Neural cell (in vitro differentiated cells): Measurements from ENCODE around the gene NUB1. TPM values are rescaled to one million over a fixed set of nuclear protein-coding genes. Genes with fewer than 3 reads are reported as not detected.

ENCODE experiments used
- H2AFZ ChIP-seq: fragments of 200-600, 300-800 bp; sonication (generic), shearing (Covaris generic); 2 replicates; pipeline ENCODE4 v1.6.0; 2014; ENCODE audit warnings: low read depth, mild to moderate bottlenecking, antibody characterized with exemption, low read length, moderate library complexity
- H3F3A ChIP-seq: fragments of 200-600 bp; shearing (Covaris generic); 2 replicates; pipeline ENCODE4 v1.6.1; 2016; ENCODE audit warnings: mild to moderate bottlenecking, moderate library complexity, mixed read lengths, antibody characterized with exemption, low read length; ENCODE audit not compliant: insufficient read depth, poor library complexity, severe bottlenecking
- H3K27ac ChIP-seq: fragments of 200-600, 300-800 bp; sonication (generic), shearing (Covaris generic); 2 replicates; pipeline ENCODE4 v1.5.1; 2014; ENCODE audit warnings: mild to moderate bottlenecking, low read length, moderate library complexity
- H3K27me3 ChIP-seq: fragments of 300-800, 200-600 bp; sonication (generic), shearing (Covaris generic); 2 replicates; pipeline ENCODE4 v1.6.0; 2014; ENCODE audit warnings: mild to moderate bottlenecking, low read depth, low read length, moderate library complexity; ENCODE audit not compliant: insufficient read depth
- H3K36me3 ChIP-seq: fragments of 300-800, 200-600 bp; sonication (generic), shearing (Covaris generic); 2 replicates; pipeline ENCODE4 v1.5.1; 2014; ENCODE audit warnings: mild to moderate bottlenecking, antibody characterized with exemption, low read length, moderate library complexity; ENCODE audit not compliant: insufficient read depth
- H3K4me2 ChIP-seq: fragments of 300-800, 200-600 bp; sonication (generic), shearing (Covaris generic); 2 replicates; pipeline ENCODE4 v1.6.0; 2014; ENCODE audit warnings: mild to moderate bottlenecking, low read length
- H3K4me3 ChIP-seq: fragments of 300-800, 200-600 bp; sonication (generic), shearing (Covaris generic); 2 replicates; pipeline ENCODE4 v1.5.1; 2014; ENCODE audit warnings: mild to moderate bottlenecking, low read length, moderate library complexity
- H3K79me2 ChIP-seq: fragments of 200-600 bp; shearing (Covaris generic); replicated peaks from 2 replicates; pipeline ENCODE4 v1.6.0; 2014; ENCODE audit warnings: mild to moderate bottlenecking, low read length, moderate library complexity; ENCODE audit not compliant: insufficient read depth
- H3K9ac ChIP-seq: fragments of 300-800, 200-600 bp; sonication (generic), shearing (Covaris generic); 2 replicates; pipeline ENCODE4 v1.6.1; 2016; ENCODE audit warnings: mild to moderate bottlenecking, low read length, mixed read lengths
- H3K9me2 ChIP-seq: fragments of 200-600 bp; shearing (Covaris generic); 2 replicates; pipeline ENCODE4 v1.6.1; 2016; ENCODE audit warnings: mild to moderate bottlenecking, low read length, mixed read lengths; ENCODE audit not compliant: insufficient read depth
- H3K9me3 ChIP-seq: fragments of 200-600, 300-800 bp; sonication (generic), shearing (Covaris generic); 2 replicates; pipeline ENCODE4 v1.6.1; 2016; ENCODE audit warnings: mild to moderate bottlenecking, mixed run types, low read length, moderate library complexity, mixed read lengths
- H4K20me1 ChIP-seq: fragments of 200-600 bp; shearing (Covaris generic); 2 replicates; pipeline ENCODE4 v1.6.1; 2016; ENCODE audit warnings: mild to moderate bottlenecking, mixed run types; ENCODE audit not compliant: insufficient read depth
- EP300 ChIP-seq: fragments of 450-650 bp; conservative IDR thresholded peaks from 2 replicates; pipeline ENCODE4 v1.6.1; 2014; ENCODE audit warnings: antibody characterized with exemption, mild to moderate bottlenecking, moderate library complexity; ENCODE audit not compliant: poor library complexity, severe bottlenecking
- EZH2 ChIP-seq: fragments of 200-600, 300-800 bp; shearing (Covaris generic), sonication (generic); IDR thresholded peaks from 2 replicates; pipeline ENCODE4 v1.6.1; 2014; ENCODE audit warnings: antibody characterized with exemption, low read length, borderline replicate concordance, mild to moderate bottlenecking; ENCODE audit not compliant: insufficient read depth, poor library complexity, severe bottlenecking
- MXI1 ChIP-seq: fragments of 450-650 bp; conservative IDR thresholded peaks from 2 replicates; pipeline ENCODE4 v1.6.1; 2014; ENCODE audit warnings: antibody characterized with exemption, mild to moderate bottlenecking; ENCODE audit not compliant: poor library complexity, severe bottlenecking
- POLR2AphosphoS5 ChIP-seq: IDR thresholded peaks from 2 replicates; pipeline ENCODE4 v1.6.1; 2012
- RAD21 ChIP-seq: fragments of 450-650 bp; conservative IDR thresholded peaks from 2 replicates; pipeline ENCODE4 v1.6.1; 2014; ENCODE audit warnings: antibody characterized with exemption, mild to moderate bottlenecking, moderate library complexity
- SMC3 ChIP-seq: fragments of 450-650 bp; conservative IDR thresholded peaks from 2 replicates; pipeline ENCODE4 v1.6.1; 2014; ENCODE audit warnings: antibody characterized with exemption, mild to moderate bottlenecking, moderate library complexity; ENCODE audit not compliant: poor library complexity
- TAF1 ChIP-seq: IDR thresholded peaks from 2 replicates; pipeline ENCODE4 v1.6.1; 2012; ENCODE audit warnings: low read depth
- polyA plus RNA-seq: library from polyadenylated mRNA; depleted of rRNA; stranded (reverse); fragments of >200 nt; gene quantifications from 2 replicates; pipeline ENCODE4 v1.2.3, GENCODE V29; 2014
- TF ChIP-seq, protein P1 (sequence below): IDR thresholded peaks from 2 replicates; pipeline ENCODE4 v1.6.1; 2012; ENCODE audit warnings: borderline replicate concordance
- TF ChIP-seq, protein P2 (sequence below): fragments of 450-650 bp; IDR thresholded peaks from 2 replicates; pipeline ENCODE4 v1.5.1; 2014; ENCODE audit warnings: antibody characterized with exemption, mild to moderate bottlenecking, moderate library complexity; ENCODE audit not compliant: poor library complexity, severe bottlenecking

Gene NUB1
- polyA plus RNA-seq, 1 donor from 2014 or later = 48.4 TPM

DNA sequence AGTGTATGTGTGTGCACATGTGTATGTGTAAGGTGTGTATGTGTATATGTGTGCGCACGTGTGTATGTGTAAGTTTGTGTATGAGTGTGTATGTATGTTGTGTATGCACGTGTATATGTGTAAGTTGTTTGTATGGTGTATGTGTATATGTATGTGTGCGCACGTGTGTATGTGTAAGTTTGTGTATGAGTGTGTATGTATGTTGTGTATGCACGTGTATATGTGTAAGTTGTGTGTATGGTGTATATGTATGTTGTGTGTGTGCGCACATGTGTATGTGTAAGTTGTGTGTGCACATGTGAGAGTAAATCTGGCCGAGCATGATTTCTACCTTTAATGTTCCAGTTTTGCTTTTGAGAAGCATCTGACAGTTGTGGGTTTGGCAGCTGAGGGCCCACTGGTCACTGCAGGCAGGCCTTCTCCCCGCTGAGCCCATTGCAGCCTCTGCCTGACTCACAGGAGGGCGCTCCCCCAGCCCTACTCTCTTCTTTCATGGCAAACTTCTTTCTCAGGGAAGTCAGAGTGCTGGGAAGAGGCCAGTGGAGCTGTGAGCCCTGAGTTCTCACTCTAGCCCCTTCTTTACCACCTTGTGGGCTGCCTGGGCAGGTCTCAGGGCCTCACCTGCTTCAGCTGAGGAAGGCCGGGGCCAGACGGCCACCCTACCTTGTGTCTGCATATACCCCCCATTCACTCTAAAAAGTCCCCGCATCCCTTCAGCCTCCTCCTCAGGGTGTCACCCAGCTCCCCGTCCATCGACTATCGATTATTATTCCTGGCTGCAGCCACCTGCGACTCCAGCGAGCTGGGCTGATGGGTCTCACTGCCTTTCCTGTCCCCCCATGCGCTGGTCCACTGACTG, 57.1 kb downstream of the NUB1 start:
- H3F3A ChIP-seq = no peaks in the 10 kb centered on the region
- H4K20me1 ChIP-seq = no peaks in the 10 kb centered on the region
- H3K4me3 ChIP-seq = no peak overlapping the region
- no peaks in the 10 kb centered on the region for H3K9me2 ChIP-seq
- H3K4me2 ChIP-seq = no peak overlapping the region
- H3K9ac ChIP-seq = no peak overlapping the region
- H3K79me2 ChIP-seq = no peaks in the 10 kb centered on the region
- no peak for TF ChIP-seq TAF1
- TF ChIP-seq EZH2 = no peak
- no peak for TF ChIP-seq MXI1
- TF ChIP-seq, protein P1, sequence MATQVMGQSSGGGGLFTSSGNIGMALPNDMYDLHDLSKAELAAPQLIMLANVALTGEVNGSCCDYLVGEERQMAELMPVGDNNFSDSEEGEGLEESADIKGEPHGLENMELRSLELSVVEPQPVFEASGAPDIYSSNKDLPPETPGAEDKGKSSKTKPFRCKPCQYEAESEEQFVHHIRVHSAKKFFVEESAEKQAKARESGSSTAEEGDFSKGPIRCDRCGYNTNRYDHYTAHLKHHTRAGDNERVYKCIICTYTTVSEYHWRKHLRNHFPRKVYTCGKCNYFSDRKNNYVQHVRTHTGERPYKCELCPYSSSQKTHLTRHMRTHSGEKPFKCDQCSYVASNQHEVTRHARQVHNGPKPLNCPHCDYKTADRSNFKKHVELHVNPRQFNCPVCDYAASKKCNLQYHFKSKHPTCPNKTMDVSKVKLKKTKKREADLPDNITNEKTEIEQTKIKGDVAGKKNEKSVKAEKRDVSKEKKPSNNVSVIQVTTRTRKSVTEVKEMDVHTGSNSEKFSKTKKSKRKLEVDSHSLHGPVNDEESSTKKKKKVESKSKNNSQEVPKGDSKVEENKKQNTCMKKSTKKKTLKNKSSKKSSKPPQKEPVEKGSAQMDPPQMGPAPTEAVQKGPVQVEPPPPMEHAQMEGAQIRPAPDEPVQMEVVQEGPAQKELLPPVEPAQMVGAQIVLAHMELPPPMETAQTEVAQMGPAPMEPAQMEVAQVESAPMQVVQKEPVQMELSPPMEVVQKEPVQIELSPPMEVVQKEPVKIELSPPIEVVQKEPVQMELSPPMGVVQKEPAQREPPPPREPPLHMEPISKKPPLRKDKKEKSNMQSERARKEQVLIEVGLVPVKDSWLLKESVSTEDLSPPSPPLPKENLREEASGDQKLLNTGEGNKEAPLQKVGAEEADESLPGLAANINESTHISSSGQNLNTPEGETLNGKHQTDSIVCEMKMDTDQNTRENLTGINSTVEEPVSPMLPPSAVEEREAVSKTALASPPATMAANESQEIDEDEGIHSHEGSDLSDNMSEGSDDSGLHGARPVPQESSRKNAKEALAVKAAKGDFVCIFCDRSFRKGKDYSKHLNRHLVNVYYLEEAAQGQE = no peak
- TF ChIP-seq EP300 = no peak
- TF ChIP-seq SMC3 = no peak
- TF ChIP-seq, protein P2, sequence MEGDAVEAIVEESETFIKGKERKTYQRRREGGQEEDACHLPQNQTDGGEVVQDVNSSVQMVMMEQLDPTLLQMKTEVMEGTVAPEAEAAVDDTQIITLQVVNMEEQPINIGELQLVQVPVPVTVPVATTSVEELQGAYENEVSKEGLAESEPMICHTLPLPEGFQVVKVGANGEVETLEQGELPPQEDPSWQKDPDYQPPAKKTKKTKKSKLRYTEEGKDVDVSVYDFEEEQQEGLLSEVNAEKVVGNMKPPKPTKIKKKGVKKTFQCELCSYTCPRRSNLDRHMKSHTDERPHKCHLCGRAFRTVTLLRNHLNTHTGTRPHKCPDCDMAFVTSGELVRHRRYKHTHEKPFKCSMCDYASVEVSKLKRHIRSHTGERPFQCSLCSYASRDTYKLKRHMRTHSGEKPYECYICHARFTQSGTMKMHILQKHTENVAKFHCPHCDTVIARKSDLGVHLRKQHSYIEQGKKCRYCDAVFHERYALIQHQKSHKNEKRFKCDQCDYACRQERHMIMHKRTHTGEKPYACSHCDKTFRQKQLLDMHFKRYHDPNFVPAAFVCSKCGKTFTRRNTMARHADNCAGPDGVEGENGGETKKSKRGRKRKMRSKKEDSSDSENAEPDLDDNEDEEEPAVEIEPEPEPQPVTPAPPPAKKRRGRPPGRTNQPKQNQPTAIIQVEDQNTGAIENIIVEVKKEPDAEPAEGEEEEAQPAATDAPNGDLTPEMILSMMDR = no peak
- TF ChIP-seq RAD21 = no peak
- H3K36me3 ChIP-seq = peaks cover 5% of the 10 kb centered on the region
- H2AFZ ChIP-seq = no peak overlapping the region
- no peak overlapping the region for H3K27ac ChIP-seq
- H3K9me3 ChIP-seq = no peaks in the 10 kb centered on the region
- H3K27me3 ChIP-seq = no peaks in the 10 kb centered on the region

DNA sequence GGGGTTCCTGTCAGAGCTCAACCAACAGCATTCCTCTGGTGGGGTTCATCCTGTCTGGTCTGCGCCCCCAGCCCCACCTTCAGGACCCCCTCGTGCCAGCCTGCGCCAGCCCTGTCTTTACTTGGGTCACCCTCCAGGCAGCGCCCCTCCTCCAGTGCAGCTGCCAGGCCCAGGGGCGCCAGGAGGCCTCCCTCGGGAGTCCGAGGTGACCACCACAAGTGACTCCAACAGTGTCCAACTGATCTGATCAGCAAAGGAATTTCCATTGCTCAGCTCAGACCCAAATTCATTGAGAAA, 57.6 kb downstream of the NUB1 start:
- Histone ChIP-seq H3K4me2 (no peak overlapping the region), H3F3A (no peaks in the 10 kb centered on the region), H3K36me3 (peaks cover 5% of the 10 kb centered on the region), H3K27me3 (no peaks in the 10 kb centered on the region), H3K27ac (no peak overlapping the region), H4K20me1 (no peaks in the 10 kb centered on the region), H3K4me3 (no peak overlapping the region), H3K9ac (no peak overlapping the region), H2AFZ (no peak overlapping the region), H3K9me3 (no peaks in the 10 kb centered on the region), H3K79me2 (no peaks in the 10 kb centered on the region), H3K9me2 (no peaks in the 10 kb centered on the region)
- TF ChIP-seq SMC3 (no peak), MXI1 (no peak), POLR2AphosphoS5 (no peak), RAD21 (no peak)
- TF ChIP-seq, protein P1 = no peak
- TF ChIP-seq, protein P2 = no peak
